Prostate gland (tissue), 2 donors: ENCODE data around the gene COPS2. TPM values are rescaled to one million over a fixed set of nuclear protein-coding genes. Genes with fewer than 3 reads are reported as not detected.

Experiments
- DNase-seq: peaks from one replicate; pipeline ENCODE4 v3.0.0-alpha.2; 2019; ENCODE audit warnings: low spot score
- H3K27ac ChIP-seq, 2 donors: fragments of 200-600 bp; sonication (generic); 2 replicates each; pipeline ENCODE4 v1.5.1; 2017 to 2019
- H3K27me3 ChIP-seq: fragments of 200-600 bp; sonication (generic); replicated peaks from 2 replicates; pipeline ENCODE4 v1.5.1; 2019; ENCODE audit not compliant: insufficient read depth
- H3K36me3 ChIP-seq, 2 donors: fragments of 200-600 bp; sonication (generic); 1 replicate in 1 of 2; 2 replicates in 1 of 2; pipeline versions ENCODE4 v1.5.1 to v1.8.1; 2017 to 2019
- H3K4me1 ChIP-seq: fragments of 200-600 bp; sonication (generic); replicated peaks from 2 replicates; pipeline ENCODE4 v1.5.1; 2019
- H3K4me3 ChIP-seq, 2 donors: fragments of 200-600 bp; sonication (generic); 2 replicates each; pipeline ENCODE4 v1.5.1; 2017 to 2019
- H3K9me3 ChIP-seq: fragments of 200-600 bp; sonication (generic); 2 replicates; pipeline ENCODE4 v1.5.1; 2017
- CTCF ChIP-seq, 4 experiments: fragments of 200-600 bp in 2 of 4; fragments of 450-650 bp in 2 of 4; sonication (generic) in 2 of 4; IDR thresholded peaks; 1 replicate in 3 of 4; 2 replicates in 1 of 4; pipeline ENCODE4 v1.5.1; 2016 to 2019; ENCODE audit warnings: antibody characterized with exemption in 4 of 4, mild to moderate bottlenecking in 2 of 4, moderate library complexity in 2 of 4
- POLR2A ChIP-seq: fragments of 450-650 bp; IDR thresholded peaks from one replicate; pipeline ENCODE4 v1.6.1; 2016; ENCODE audit warnings: antibody characterized with exemption, mild to moderate bottlenecking
- POLR2AphosphoS5 ChIP-seq: sonication (generic); formaldehyde crosslinking; IDR thresholded peaks from one replicate; pipeline ENCODE4 v1.6.1; 2017; ENCODE audit warnings: antibody characterized with exemption
- WGBS: methylation state at CpG from one replicate; pipeline ENCODE4 v1.1.5; 2018; 5-methylcytosine and 5-hydroxymethylcytosine counted together
- intact Hi-C: fragments of 100-400 bp; cut with DNase I; formaldehyde crosslinking; loops from one replicate; pipeline ENCODE4 v1.14.2; 2022
- total RNA-seq, 2 donors: library from RNA; depleted of rRNA; stranded (reverse); fragments of >200 nt; gene quantifications; one replicate each; pipeline ENCODE4 v1.1.0, GENCODE V29; 2016

Gene COPS2
- 10 to 100 TPM; 36.3 to 65.3 TPM for total RNA-seq

GRCh38 chr15:49155110-49155833, at the start of gene COPS2:
TSS of gene COPS2 (minus strand) at chr15:49155599. CDS start at chr15:49155578, 21 bp downstream.
- under 1% methylated on average over 40 of the region's 46 CpGs for WGBS
- peak within 1 kb of the TSS; percentile 76 to 80 for H3K4me3 ChIP-seq
- intact Hi-C loops: loop anchor here (10.0 kb wide), 2 partner anchors 110 to 1200 kb away; partner anchors contain the start of genes GABPB1 and SECISBP2L
- H3K9me3 ChIP-seq: no peaks in the 10 kb centered on the region
- DNase-seq: peak; percentile 96
- H3K27ac ChIP-seq: peak within 1 kb of the TSS; percentile 85
- H3K36me3 ChIP-seq: no peaks in the 10 kb centered on the region
- H3K4me1 ChIP-seq: no peaks in the 10 kb centered on the region
- H3K27me3 ChIP-seq: no peaks in the 10 kb centered on the region
- TF ChIP-seq CTCF (IDR thresholded peaks at IDR 0.05) (peak in 3 of 4 experiments; percentile 15 to 29 (median 21)), POLR2A (peak; percentile 48), POLR2AphosphoS5 (peak; percentile 99)

- 88% methylated on average over 3 of the region's 3 CpGs for WGBS
Measured at GRCh38 chr15:49200347-49200746, 44.9 kb upstream of the COPS2 start.

GRCh38 chr15:49199666-49200065, 44.3 kb upstream of the COPS2 start:
- DNase-seq: no peak
- Histone ChIP-seq H3K27ac (no peak overlapping the region), H3K9me3 (no peaks in the 10 kb centered on the region), H3K27me3 (no peaks in the 10 kb centered on the region), H3K4me1 (no peaks in the 10 kb centered on the region), H3K4me3 (no peak overlapping the region), H3K36me3 (no peaks in the 10 kb centered on the region)
- no peak for TF ChIP-seq POLR2AphosphoS5
- no peak for TF ChIP-seq POLR2A
- TF ChIP-seq CTCF (IDR thresholded peaks at IDR 0.05): no peak
- intact Hi-C loops: no loop called here
- WGBS: 74% methylated on average over 3 of the region's 3 CpGs

More at GRCh38 chr15:49200347-49200746, 44.9 kb upstream of the COPS2 start:
- Histone ChIP-seq H3K4me1 (no peaks in the 10 kb centered on the region), H3K27ac (no peak overlapping the region), H3K36me3 (no peaks in the 10 kb centered on the region), H3K9me3 (no peaks in the 10 kb centered on the region), H3K27me3 (no peaks in the 10 kb centered on the region), H3K4me3 (no peak overlapping the region)
- no peak for DNase-seq
- intact Hi-C loops: no loop called here
- TF ChIP-seq POLR2A: no peak
- TF ChIP-seq CTCF (IDR thresholded peaks at IDR 0.05): no peak
- TF ChIP-seq POLR2AphosphoS5: no peak

- intact Hi-C loops: no loop called here
- H3K27ac ChIP-seq: no peak overlapping the region
- no peaks in the 10 kb centered on the region for H3K27me3 ChIP-seq
- no peak overlapping the region for H3K4me3 ChIP-seq
- no peak for DNase-seq
- TF ChIP-seq POLR2A (no peak), CTCF (IDR thresholded peaks at IDR 0.05) (no peak), POLR2AphosphoS5 (no peak)
- WGBS: 97% methylated on average over 4 of the region's 4 CpGs
- no peaks in the 10 kb centered on the region for H3K36me3 ChIP-seq
- no peaks in the 10 kb centered on the region for H3K9me3 ChIP-seq
- H3K4me1 ChIP-seq: no peaks in the 10 kb centered on the region
Measured at GRCh38 chr15:49196856-49197255, 41.5 kb upstream of the COPS2 start.

- H3K27me3 ChIP-seq: no peaks in the 10 kb centered on the region
- no peaks in the 10 kb centered on the region for H3K36me3 ChIP-seq
- intact Hi-C loops: no loop called here
- DNase-seq: no peak
- no peaks in the 10 kb centered on the region for H3K9me3 ChIP-seq
- WGBS: 91% methylated on average over 2 of the region's 2 CpGs
- no peak overlapping the region for H3K4me3 ChIP-seq
- TF ChIP-seq POLR2A (no peak), CTCF (IDR thresholded peaks at IDR 0.05) (no peak)
- peaks cover 4% of the 10 kb centered on the region for H3K4me1 ChIP-seq
- H3K27ac ChIP-seq: no peak overlapping the region
Measured at GRCh38 chr15:49191892-49192291, 36.5 kb upstream of the COPS2 start.
